GM18505 (cell line): Measurements from ENCODE around the gene INSR.
"Not testable (repeated sequence)": the region's sequence is repeated elsewhere in the genome, so short reads cannot be mapped to it uniquely, and the experiment has no call there.

Experiments
- ATAC-seq: cut with Tn5 transposase; IDR thresholded peaks from one replicate; pipeline ENCODE4 v1.9.1; 2021; ENCODE audit not compliant: unreplicated experiment
- POLR2A ChIP-seq: IDR thresholded peaks from 4 replicates; pipeline ENCODE4 v1.6.1; 2011; ENCODE audit warnings: borderline replicate concordance; ENCODE audit not compliant: insufficient read depth, insufficient read length; ENCODE audit errors: extremely low read depth

INSR gene

GRCh38 chr19:7069042-7069903, 224.9 kb downstream of the INSR start, which contains the start of gene ZNF557:
Gene ZNF557 (plus strand): TSS chr19:7069703. CDS start chr19:7075075, 5,372 bp downstream.
- TF ChIP-seq POLR2A: peak; percentile 96
- ATAC-seq: peak; percentile 90

GRCh38 chr19:7068599-7068998, 225.6 kb downstream of the INSR start:
- ATAC-seq: no peak
- no peak for TF ChIP-seq POLR2A

DNA sequence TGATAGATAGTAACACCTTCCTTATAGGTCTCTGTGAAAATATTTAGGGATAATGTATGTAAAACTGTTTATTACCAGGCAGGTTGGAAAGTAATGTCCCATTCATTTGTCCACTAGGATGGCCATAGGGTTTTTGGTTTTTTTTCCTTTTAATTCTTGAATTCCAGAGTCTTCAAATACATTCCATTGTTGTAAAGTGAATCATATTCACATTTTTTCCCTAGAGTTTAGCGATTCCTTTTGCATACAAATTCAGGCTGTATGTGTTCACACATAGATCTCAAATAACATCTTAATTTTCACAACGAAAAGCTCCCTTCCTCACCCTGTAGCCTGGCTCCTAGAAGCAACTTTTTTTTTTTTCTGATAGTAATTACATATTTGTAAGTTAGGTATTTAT, 226.5 kb downstream of the INSR start:
- ATAC-seq: no peak
- no peak for TF ChIP-seq POLR2A

GRCh38 chr19:7067122-7067521, 227.1 kb downstream of the INSR start:
- ATAC-seq: not testable (repeated sequence)

DNA sequence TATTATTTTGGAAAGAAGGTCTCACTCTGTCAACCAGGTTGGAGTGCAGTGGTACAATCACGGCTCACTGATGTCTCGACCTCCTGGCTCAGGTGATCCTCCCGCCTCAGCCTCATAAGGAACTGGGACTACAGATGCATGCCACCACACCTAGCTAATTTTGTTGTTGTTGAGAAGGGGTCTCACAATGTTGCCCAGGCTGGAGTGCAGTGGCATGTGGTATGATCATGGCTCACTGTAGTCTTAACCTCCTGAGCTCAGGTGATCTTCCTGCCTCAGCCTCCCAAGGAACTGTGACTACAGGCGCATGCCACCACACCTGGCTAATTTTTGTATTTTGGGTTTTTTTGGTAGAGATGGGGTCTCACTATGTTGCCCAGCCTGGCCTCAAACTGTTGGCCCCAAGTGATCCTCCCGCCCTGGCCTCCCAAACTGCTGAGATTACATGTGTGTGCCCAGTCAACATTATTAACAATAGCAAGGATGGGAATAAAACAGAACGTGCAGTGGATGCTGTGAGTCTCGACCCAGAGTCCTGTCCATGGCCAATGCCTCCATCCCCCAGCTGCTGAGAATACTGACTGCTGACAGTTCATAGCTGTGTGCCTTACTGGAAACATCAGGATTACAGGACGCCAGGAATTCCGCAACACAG, 230.3 kb downstream of the INSR start:
- no peak for TF ChIP-seq POLR2A
- ATAC-seq: no peak

DNA sequence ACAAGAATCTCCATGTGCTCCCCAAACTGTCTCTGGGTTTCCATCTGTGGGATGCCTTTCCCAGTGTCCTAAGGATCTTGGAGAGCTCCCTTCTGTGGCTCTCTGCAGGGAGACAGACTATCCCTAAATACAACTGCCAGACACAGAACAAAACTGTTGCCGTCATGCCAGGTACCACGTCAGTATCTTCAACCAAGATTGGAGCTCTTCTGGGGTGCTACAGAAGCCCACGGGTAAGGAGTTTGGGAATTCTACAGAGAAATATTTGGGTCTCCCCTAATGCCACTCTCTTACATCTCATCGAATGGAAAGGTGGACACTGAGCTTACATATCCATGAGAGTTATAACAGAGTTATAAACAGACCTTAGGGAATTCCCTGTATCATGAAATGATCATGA, 230.9 kb downstream of the INSR start:
- no peak for TF ChIP-seq POLR2A

More for the DNA sequence above, 230.9 kb downstream of the INSR start:
- ATAC-seq: no peak
